Measurements from ENCODE around the gene RRP12. TPM values are rescaled to one million over a fixed set of nuclear protein-coding genes. Genes with fewer than 3 reads are reported as not detected.

Gene RRP12
- total RNA-seq, 4 donors from 2014 or later, result 14.6 to 30.9 (median 22.6) TPM

DNA sequence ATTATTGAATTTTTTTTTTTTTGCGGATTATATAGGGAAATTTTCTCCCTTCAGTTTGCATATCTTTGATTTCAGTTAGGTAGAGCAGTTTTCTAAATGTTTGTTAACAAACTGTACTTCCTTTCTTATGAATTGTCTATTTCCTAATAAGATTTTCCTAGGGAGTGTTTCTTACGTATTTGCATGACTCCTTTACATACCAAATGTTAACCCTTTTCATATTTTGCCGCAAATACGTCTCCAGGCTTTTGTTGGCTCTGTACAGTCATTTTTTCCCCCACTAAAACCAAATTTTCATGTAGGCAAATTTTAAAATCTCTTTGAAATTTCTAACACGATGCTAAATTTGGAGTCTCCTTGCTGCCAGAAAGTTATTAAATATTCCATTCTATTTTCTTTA, 64.7 kb downstream of the RRP12 start:
- no peak for TF ChIP-seq POLR2A (IDR thresholded peaks at IDR 0.05)
- TF ChIP-seq, protein P1, sequence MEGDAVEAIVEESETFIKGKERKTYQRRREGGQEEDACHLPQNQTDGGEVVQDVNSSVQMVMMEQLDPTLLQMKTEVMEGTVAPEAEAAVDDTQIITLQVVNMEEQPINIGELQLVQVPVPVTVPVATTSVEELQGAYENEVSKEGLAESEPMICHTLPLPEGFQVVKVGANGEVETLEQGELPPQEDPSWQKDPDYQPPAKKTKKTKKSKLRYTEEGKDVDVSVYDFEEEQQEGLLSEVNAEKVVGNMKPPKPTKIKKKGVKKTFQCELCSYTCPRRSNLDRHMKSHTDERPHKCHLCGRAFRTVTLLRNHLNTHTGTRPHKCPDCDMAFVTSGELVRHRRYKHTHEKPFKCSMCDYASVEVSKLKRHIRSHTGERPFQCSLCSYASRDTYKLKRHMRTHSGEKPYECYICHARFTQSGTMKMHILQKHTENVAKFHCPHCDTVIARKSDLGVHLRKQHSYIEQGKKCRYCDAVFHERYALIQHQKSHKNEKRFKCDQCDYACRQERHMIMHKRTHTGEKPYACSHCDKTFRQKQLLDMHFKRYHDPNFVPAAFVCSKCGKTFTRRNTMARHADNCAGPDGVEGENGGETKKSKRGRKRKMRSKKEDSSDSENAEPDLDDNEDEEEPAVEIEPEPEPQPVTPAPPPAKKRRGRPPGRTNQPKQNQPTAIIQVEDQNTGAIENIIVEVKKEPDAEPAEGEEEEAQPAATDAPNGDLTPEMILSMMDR (IDR thresholded peaks at IDR 0.05), result no peak
- no peak overlapping the region for H3K4me3 ChIP-seq (ENCODE audit: low read depth, poor library complexity, severe bottlenecking)
- DNase-seq (ENCODE audit: low spot score in 2 of 2), result no peak
- WGBS, 2 donors, result 16 to 19% methylated on average over 5 of the region's 5 CpGs
- intact Hi-C loops (cut with DNase I; ENCODE audit: low total_unique reads), result loop anchor here (10.0 kb wide), 1 partner anchor 62 kb away; no protein-coding TSS in a partner anchor

DNA sequence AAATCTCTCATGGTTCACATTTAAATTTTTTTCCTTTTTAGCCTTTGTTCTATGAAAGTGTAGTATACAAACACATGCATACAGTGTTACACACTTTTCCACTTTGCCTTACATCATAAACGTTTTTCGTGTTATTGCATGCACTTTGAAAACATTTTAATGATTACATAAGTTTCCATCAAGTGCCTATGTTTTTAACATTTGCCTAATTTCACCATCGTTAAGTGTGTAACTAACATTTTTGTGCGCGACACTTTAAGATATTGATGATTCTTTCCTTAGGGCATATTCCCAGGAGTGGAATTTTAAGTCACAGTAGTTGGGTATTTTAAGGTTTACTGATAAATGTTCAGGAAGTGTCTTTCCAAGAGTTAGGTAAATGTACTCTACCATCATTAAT, 65.1 kb downstream of the RRP12 start:
- TF ChIP-seq, protein P1 (IDR thresholded peaks at IDR 0.05), result no peak
- TF ChIP-seq POLR2A (IDR thresholded peaks at IDR 0.05), result no peak

DNA sequence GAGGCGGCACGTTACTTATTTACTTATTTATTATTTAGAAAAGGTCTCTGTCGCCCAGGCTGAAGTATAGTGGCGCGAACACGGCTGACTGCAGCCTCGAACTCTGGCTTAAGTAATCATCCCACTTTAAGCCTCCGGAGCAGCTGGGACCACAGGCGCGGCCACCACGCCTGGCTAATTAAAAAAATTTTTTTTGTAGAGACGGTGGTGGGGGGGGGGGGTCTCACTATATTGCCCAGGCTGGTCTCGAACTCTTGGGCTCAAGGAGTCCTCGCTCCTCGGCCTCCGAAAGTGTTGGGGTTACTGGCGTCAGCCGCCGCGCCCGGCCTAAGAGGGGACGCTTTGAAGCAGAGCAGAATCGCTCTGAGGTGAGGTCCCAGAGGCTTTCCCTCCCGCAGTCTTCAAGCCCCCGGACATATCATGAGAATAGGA, 65.9 kb downstream of the RRP12 start:
- intact Hi-C loops (cut with DNase I; ENCODE audit: low total_unique reads), result loop anchor here (10.0 kb wide), 1 partner anchor 60 kb away; no protein-coding TSS in a partner anchor
- H3K4me3 ChIP-seq (ENCODE audit: low read depth, poor library complexity, severe bottlenecking), result peak overlapping the region; percentile 30
- no peak for DNase-seq (ENCODE audit: low spot score in 2 of 2)
- TF ChIP-seq POLR2A (IDR thresholded peaks at IDR 0.05), result no peak
- TF ChIP-seq, protein P1 (IDR thresholded peaks at IDR 0.05), result no peak
- 3 to 6% methylated on average over 25 of the region's 25 CpGs for WGBS, 2 donors

More for the DNA sequence above, 65.1 kb downstream of the RRP12 start:
- H3K4me3 ChIP-seq (ENCODE audit: low read depth, poor library complexity, severe bottlenecking), result no peak overlapping the region
- WGBS, 2 donors, result 32 to 34% methylated on average over 5 of the region's 5 CpGs
- intact Hi-C loops (cut with DNase I; ENCODE audit: low total_unique reads), result loop anchor here (10.0 kb wide), 1 partner anchor 61 kb away; no protein-coding TSS in a partner anchor
- no peak for DNase-seq (ENCODE audit: low spot score in 2 of 2)

DNA sequence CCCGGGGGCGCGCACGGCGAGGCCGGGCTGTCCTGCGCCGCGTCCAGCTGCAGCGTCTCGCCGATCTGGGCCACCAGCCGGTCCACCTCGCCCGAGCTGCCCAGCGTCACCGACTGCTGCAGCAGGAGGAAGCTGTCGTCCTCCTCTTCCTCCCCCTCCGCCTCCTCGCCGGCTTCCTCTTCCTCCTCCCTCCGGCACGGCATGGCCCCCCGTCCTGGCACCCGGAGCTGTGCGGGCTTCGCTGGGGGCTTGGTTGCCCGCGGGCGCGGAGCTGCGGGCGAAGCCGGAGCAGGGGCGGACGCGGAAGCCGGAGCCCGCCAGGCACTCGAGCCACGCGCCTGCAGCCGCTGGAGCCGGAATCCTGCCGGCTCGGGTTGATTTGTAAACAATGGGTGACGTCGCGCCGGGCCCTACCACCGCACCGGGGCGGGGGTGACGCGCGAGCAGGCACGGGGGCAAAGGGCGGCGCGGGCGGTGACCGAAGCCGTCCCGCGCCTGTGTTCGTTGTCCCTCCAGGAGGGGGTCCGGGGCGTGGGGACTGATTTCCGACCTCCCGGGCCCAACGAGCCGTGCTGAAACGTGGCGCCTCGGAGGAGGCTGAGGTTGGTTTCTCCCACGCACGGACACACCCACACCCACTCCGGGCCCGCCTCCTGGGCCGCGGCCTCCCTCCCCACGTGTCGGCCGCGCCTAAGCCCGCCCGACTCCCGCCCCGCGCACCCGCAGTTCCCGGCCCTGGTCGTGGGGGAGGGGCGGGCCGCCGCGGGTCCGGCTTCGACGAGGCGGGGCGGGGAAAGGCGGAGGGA, 66.6 kb downstream of the RRP12 start, which contains the start of gene FRAT2:
FRAT2 (minus strand) TSS at position 360 of the 806 bp plus-strand sequence; CDS start at position 203, 157 bp downstream.
- DNase-seq (ENCODE audit: low spot score in 2 of 2), result peak; percentile 89 to 98
- 0 to 1% methylated on average over 55 to 59 of the region's 103 CpGs for WGBS, 2 donors

DNA sequence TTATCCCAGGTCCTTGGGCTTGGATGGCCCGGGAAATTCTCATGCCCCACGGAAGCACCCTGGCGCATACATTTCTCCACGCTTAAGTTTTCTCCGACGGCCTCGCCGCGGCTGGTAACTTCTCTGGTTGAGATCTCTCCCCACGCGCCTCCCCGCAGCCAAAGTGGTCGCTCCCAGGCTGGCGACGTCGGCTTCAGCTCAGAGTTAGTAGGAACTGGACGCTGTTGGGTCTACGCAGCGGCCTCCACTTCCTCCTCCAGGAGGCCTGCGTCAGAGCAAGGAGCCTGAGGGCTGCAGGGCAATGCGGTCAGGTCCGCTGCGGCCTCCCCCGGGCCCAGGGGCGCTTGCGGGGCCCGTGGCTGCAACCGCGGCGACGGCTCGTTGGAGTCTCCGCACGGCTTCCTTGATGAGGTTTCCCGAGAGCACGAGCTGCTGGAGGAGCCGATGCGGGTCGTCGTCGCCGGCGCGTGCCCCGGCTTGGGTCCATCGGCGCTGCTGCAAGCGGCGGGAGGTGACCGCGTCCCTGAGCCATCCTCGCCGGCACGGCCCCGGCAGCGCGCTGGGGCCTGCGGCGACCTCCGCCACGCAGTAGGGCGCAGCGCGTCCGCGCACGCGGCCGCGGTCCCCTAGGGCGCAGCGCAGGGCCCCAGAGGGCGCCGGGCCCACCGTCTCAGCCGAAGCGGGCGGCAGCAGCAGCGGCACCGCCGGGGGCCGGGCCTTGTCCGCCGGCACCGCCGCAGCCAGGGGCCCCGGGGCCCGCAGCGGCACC, 67.4 kb downstream of the RRP12 start:
- DNase-seq (ENCODE audit: low spot score in 2 of 2), result peak; percentile 25 to 87
- peak overlapping the region; percentile 92 for H3K4me3 ChIP-seq (ENCODE audit: low read depth, poor library complexity, severe bottlenecking)
- TF ChIP-seq, protein P1 (IDR thresholded peaks at IDR 0.05), result no peak
- no peak for TF ChIP-seq POLR2A (IDR thresholded peaks at IDR 0.05)
- intact Hi-C loops (cut with DNase I; ENCODE audit: low total_unique reads), result loop anchor here (10.0 kb wide), 1 partner anchor 59 kb away; no protein-coding TSS in a partner anchor
- WGBS, 2 donors, result 0 to 1% methylated on average over 19 to 38 of the region's 89 CpGs

More for the DNA sequence above, 66.6 kb downstream of the RRP12 start, which contains the start of gene FRAT2:
- H3K4me3 ChIP-seq (ENCODE audit: low read depth, poor library complexity, severe bottlenecking), result peak within 1 kb of the TSS; percentile 92
- TF ChIP-seq POLR2A (IDR thresholded peaks at IDR 0.05), result no peak
- TF ChIP-seq, protein P1 (IDR thresholded peaks at IDR 0.05), result no peak
- intact Hi-C loops (cut with DNase I; ENCODE audit: low total_unique reads), result loop anchor here (10.0 kb wide), 1 partner anchor 60 kb away; no protein-coding TSS in a partner anchor
